ENCODE measurements around the gene DDX49.

The DDX49 gene

GRCh38 chr19:18945297-18945696 is 25.8 kb downstream of the DDX49 start:
- no peak for DNase-seq
- no peak overlapping the region for H3K4me2 ChIP-seq (ENCODE audit: low read depth, low read length)
- no peaks in the 10 kb centered on the region for H3K9me3 ChIP-seq (replicated peaks; ENCODE audit: insufficient read depth, low read length)
- peaks cover 50% of the 10 kb centered on the region for H3F3A ChIP-seq (ENCODE audit: insufficient read depth, low read length)
- TF ChIP-seq EZH2 (optimal IDR thresholded peaks at IDR 0.05; ENCODE audit: low read depth, low read length), result no peak
- no peak for TF ChIP-seq CTCF (IDR thresholded peaks at IDR 0.05; ENCODE audit: low read length)
- no peak for TF ChIP-seq EZH2phosphoT487 (IDR thresholded peaks at IDR 0.05; ENCODE audit: low read length)
- no peaks in the 10 kb centered on the region for H4K20me1 ChIP-seq (ENCODE audit: insufficient read depth, low read length)
- H3K27ac ChIP-seq (ENCODE audit: low read length), result peak overlapping the region; percentile 96; the same call in 1 of the 2 replicates
- no peak overlapping the region for H3K4me3 ChIP-seq (ENCODE audit: low read length)
- no peaks in the 10 kb centered on the region for H3K27me3 ChIP-seq (replicated peaks; ENCODE audit: insufficient read depth, low read length)
- H3K79me2 ChIP-seq (ENCODE audit: low read length), result peaks cover 13% of the 10 kb centered on the region
- H3K4me1 ChIP-seq (ENCODE audit: low read length), result peaks cover 75% of the 10 kb centered on the region
- H2AFZ ChIP-seq (ENCODE audit: low read length), result no peak overlapping the region
- H3K9me2 ChIP-seq (replicated peaks; ENCODE audit: insufficient read depth, low read length), result no peaks in the 10 kb centered on the region
- H3K36me3 ChIP-seq (replicated peaks; ENCODE audit: insufficient read depth, low read length), result no peaks in the 10 kb centered on the region
- no peak overlapping the region for H3K9ac ChIP-seq (ENCODE audit: low read length)

GRCh38 chr19:18946335-18946734 is 26.8 kb downstream of the DDX49 start:
- Histone ChIP-seq H3K79me2 (ENCODE audit: low read length) (peaks cover 7% of the 10 kb centered on the region; the same call in 1 of the 2 replicates), H3K27me3 (replicated peaks; ENCODE audit: insufficient read depth, low read length) (no peaks in the 10 kb centered on the region), H4K20me1 (ENCODE audit: insufficient read depth, low read length) (no peaks in the 10 kb centered on the region), H3K9me2 (replicated peaks; ENCODE audit: insufficient read depth, low read length) (no peaks in the 10 kb centered on the region), H3K9ac (ENCODE audit: low read length) (peak overlapping the region; percentile 50), H3K36me3 (replicated peaks; ENCODE audit: insufficient read depth, low read length) (no peaks in the 10 kb centered on the region), H3K9me3 (replicated peaks; ENCODE audit: insufficient read depth, low read length) (no peaks in the 10 kb centered on the region), H3K4me3 (ENCODE audit: low read length) (no peak overlapping the region), H3K27ac (ENCODE audit: low read length) (peak overlapping the region; percentile 96), H3K4me1 (ENCODE audit: low read length) (peaks cover 77% of the 10 kb centered on the region), H3F3A (ENCODE audit: insufficient read depth, low read length) (peaks cover 50% of the 10 kb centered on the region), H3K4me2 (ENCODE audit: low read depth, low read length) (peak overlapping the region; percentile 58; the same call in 1 of the 2 replicates), H2AFZ (ENCODE audit: low read length) (0 out of 2 replicates have a peak overlapping the region, but pooled peaks have one; percentile 18)
- no peak for DNase-seq
- TF ChIP-seq EZH2phosphoT487 (IDR thresholded peaks at IDR 0.05; ENCODE audit: low read length), result no peak
- no peak for TF ChIP-seq EZH2 (optimal IDR thresholded peaks at IDR 0.05; ENCODE audit: low read depth, low read length)
- TF ChIP-seq CTCF (IDR thresholded peaks at IDR 0.05; ENCODE audit: low read length), result no peak

GRCh38 chr19:18946918-18947317 is 27.4 kb downstream of the DDX49 start:
- Histone ChIP-seq H3K27me3 (replicated peaks; ENCODE audit: insufficient read depth, low read length) (no peaks in the 10 kb centered on the region), H4K20me1 (ENCODE audit: insufficient read depth, low read length) (no peaks in the 10 kb centered on the region), H3K9me2 (replicated peaks; ENCODE audit: insufficient read depth, low read length) (no peaks in the 10 kb centered on the region), H3K27ac (ENCODE audit: low read length) (peak overlapping the region; percentile 96), H2AFZ (ENCODE audit: low read length) (peak overlapping the region; percentile 18; the same call in 1 of the 2 replicates), H3K4me3 (ENCODE audit: low read length) (no peak overlapping the region), H3K9ac (ENCODE audit: low read length) (peak overlapping the region; percentile 50), H3K36me3 (replicated peaks; ENCODE audit: insufficient read depth, low read length) (no peaks in the 10 kb centered on the region), H3K79me2 (ENCODE audit: low read length) (peaks cover 3% of the 10 kb centered on the region; the same call in 1 of the 2 replicates), H3K9me3 (replicated peaks; ENCODE audit: insufficient read depth, low read length) (no peaks in the 10 kb centered on the region), H3F3A (ENCODE audit: insufficient read depth, low read length) (peaks cover 50% of the 10 kb centered on the region), H3K4me1 (ENCODE audit: low read length) (peaks cover 75% of the 10 kb centered on the region), H3K4me2 (ENCODE audit: low read depth, low read length) (peak overlapping the region; percentile 58; the same call in 1 of the 2 replicates)
- DNase-seq, result peak; percentile 75
- TF ChIP-seq CTCF (IDR thresholded peaks at IDR 0.05; ENCODE audit: low read length) (no peak), EZH2 (optimal IDR thresholded peaks at IDR 0.05; ENCODE audit: low read depth, low read length) (no peak), EZH2phosphoT487 (IDR thresholded peaks at IDR 0.05; ENCODE audit: low read length) (no peak)
